Measurements from ENCODE around the gene CRIP2.
A peak's percentile ranks its signal among the peaks of the same experiment; 100 is the strongest.

The CRIP2 gene

DNA sequence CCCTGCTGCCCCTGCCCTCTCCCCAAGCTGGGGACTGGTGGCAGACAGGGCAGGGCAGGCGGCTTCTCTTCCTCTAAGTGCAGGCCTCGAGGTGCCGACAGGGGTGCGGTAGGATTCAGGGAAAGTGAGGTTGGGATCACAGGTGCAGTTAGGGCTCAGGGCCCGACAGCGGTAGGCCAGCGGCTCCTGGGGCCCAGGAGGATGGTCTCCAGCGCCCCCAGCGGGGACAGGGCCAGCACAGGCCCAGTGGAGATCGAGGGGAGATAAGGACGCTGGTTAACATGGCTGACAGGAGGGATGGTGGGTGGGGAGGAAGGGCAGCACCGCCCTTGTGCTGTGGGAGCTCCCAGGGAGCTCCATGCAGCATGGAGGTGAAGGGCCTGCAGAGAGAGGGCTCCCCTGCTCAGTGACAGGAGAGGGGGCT lies 11.1 kb downstream of the CRIP2 start:
- no peak overlapping the region for H3K4me2 ChIP-seq (ENCODE audit: insufficient read depth, low read length)
- no peak overlapping the region for H3K9ac ChIP-seq (ENCODE audit: low read depth, low read length)
- DNase-seq = peak; percentile 39
- H3K27me3 ChIP-seq (ENCODE audit: insufficient read depth, low read length, poor library complexity) = peaks cover 5% of the 10 kb centered on the region
- H3K4me1 ChIP-seq (ENCODE audit: insufficient read depth, low read length) = peaks cover 46% of the 10 kb centered on the region
- no peak overlapping the region for H2AFZ ChIP-seq (ENCODE audit: low read depth, low read length)
- H3K27ac ChIP-seq (ENCODE audit: low read length) = no peak overlapping the region
- TF ChIP-seq EZH2 (IDR thresholded peaks at IDR 0.05; ENCODE audit: borderline replicate concordance, low read depth, low read length, severe bottlenecking) = no peak
- H3K9me3 ChIP-seq (ENCODE audit: insufficient read depth, low read length, severe bottlenecking) = no peaks in the 10 kb centered on the region
- H3K36me3 ChIP-seq (ENCODE audit: insufficient read depth, low read length) = no peaks in the 10 kb centered on the region
- peaks cover 6% of the 10 kb centered on the region for H4K20me1 ChIP-seq (ENCODE audit: insufficient read depth, low read length)
- no peak overlapping the region for H3K4me3 ChIP-seq (ENCODE audit: low read depth in 1 of 2, low read length in 2 of 2)
- ATAC-seq (ENCODE audit: insufficient read depth, low read depth) = no peak
- no peaks in the 10 kb centered on the region for H3K79me2 ChIP-seq (ENCODE audit: insufficient read depth, low read length)

DNA sequence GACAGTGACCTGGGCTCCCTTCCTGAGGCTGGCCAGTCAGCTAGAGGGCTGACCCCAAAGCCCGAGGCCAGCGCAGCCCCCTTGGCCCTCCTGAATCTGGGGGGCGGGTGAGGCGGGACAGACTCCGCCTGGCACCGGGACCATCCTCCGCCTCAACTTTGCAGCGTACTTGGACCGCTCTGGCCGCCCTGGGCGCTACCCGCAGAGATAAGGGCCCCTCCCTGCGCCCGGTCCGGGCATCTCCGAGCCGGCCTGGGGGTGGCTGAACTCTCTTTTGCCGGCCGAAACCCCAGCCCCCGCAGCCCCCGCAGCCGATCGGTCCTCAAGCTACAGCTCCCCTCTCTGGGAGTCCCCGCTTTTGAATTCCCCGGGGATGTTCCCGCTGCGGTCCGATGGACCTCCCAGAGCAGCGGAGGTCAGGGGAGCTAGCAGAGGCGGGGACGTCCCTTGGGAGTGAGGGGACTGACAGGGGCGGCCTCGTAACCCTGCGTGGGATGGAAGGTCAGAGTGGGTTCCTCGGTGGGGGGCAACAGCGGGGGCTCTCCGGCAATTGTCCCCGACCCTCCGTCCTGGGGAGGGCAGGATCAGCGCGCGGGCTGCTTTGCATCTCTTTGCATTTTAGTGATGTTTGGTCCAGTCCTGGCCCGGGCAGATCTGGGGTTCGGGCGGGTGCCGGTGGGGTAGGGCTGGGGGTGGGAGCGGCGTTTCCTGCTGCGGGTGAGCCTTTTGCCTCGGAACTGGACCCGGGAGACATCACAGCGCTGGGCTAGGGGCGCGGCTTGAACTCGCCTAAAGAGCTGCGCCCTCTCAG lies 11.7 kb downstream of the CRIP2 start, which contains the start of gene CRIP1:
Gene CRIP1, plus strand, starts transcription at position 724 of the 811 bp plus-strand sequence. CDS start 374 bp downstream, outside the sequence.
- H2AFZ ChIP-seq (ENCODE audit: low read depth, low read length) = no peak within 1 kb of the TSS
- H3K36me3 ChIP-seq (ENCODE audit: insufficient read depth, low read length) = no peaks in the 10 kb centered on the region; the same call in 1 of the 2 replicates
- peak within 1 kb of the TSS; percentile 47 for H3K4me2 ChIP-seq (ENCODE audit: insufficient read depth, low read length)
- no peaks in the 10 kb centered on the region; the same call in 1 of the 2 replicates for H3K79me2 ChIP-seq (ENCODE audit: insufficient read depth, low read length)
- H4K20me1 ChIP-seq (ENCODE audit: insufficient read depth, low read length) = peaks cover 6% of the 10 kb centered on the region
- no peak within 1 kb of the TSS for H3K27ac ChIP-seq (ENCODE audit: low read length)
- H3K9ac ChIP-seq (ENCODE audit: low read depth, low read length) = peak within 1 kb of the TSS; percentile 30; the same call in 1 of the 2 replicates
- TF ChIP-seq, protein P1, sequence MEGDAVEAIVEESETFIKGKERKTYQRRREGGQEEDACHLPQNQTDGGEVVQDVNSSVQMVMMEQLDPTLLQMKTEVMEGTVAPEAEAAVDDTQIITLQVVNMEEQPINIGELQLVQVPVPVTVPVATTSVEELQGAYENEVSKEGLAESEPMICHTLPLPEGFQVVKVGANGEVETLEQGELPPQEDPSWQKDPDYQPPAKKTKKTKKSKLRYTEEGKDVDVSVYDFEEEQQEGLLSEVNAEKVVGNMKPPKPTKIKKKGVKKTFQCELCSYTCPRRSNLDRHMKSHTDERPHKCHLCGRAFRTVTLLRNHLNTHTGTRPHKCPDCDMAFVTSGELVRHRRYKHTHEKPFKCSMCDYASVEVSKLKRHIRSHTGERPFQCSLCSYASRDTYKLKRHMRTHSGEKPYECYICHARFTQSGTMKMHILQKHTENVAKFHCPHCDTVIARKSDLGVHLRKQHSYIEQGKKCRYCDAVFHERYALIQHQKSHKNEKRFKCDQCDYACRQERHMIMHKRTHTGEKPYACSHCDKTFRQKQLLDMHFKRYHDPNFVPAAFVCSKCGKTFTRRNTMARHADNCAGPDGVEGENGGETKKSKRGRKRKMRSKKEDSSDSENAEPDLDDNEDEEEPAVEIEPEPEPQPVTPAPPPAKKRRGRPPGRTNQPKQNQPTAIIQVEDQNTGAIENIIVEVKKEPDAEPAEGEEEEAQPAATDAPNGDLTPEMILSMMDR (IDR thresholded peaks at IDR 0.05; ENCODE audit: borderline replicate concordance, extremely low read depth, low read length, poor library complexity, severe bottlenecking) = no peak
- H3K4me1 ChIP-seq (ENCODE audit: insufficient read depth, low read length) = peaks cover 40% of the 10 kb centered on the region
- peaks cover under 1% of the 10 kb centered on the region for H3K27me3 ChIP-seq (ENCODE audit: insufficient read depth, low read length, poor library complexity)
- H3K9me3 ChIP-seq (ENCODE audit: insufficient read depth, low read length, severe bottlenecking) = no peaks in the 10 kb centered on the region
- H3K4me3 ChIP-seq (ENCODE audit: low read depth in 1 of 2, low read length in 2 of 2) = no peak within 1 kb of the TSS
- DNase-seq (no peak), ATAC-seq (ENCODE audit: insufficient read depth, low read depth) (no peak)

DNA sequence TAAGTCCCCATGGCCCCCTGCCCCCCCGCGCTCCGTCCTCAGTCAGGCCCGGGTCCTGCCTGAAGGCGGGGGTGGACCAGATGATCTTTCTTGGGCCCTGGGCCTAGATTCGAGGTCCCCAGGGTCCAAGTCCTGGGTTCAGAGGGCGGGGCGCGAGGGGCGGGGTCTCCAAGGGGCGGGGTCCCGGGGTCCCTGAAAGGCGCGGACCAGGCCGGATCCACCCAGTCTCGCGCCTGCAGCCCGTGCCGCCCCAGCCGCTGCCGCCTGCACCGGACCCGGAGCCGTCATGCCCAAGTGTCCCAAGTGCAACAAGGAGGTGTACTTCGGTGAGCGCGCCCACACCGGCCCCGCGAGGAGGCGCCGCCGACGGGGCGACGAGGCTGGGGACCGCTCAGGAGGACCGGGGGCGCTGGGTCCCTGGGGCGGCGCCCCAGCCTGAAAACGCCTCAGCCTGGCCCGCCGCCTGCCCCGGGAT lies 12.4 kb downstream of the CRIP2 start:
- Histone ChIP-seq H3K4me2 (ENCODE audit: insufficient read depth, low read length) (peak overlapping the region; percentile 47), H3K4me3 (ENCODE audit: low read depth in 1 of 2, low read length in 2 of 2) (no peak overlapping the region), H3K79me2 (ENCODE audit: insufficient read depth, low read length) (peaks cover 4% of the 10 kb centered on the region), H2AFZ (ENCODE audit: low read depth, low read length) (no peak overlapping the region), H3K4me1 (ENCODE audit: insufficient read depth, low read length) (peaks cover 40% of the 10 kb centered on the region), H4K20me1 (ENCODE audit: insufficient read depth, low read length) (peaks cover 9% of the 10 kb centered on the region), H3K9me3 (ENCODE audit: insufficient read depth, low read length, severe bottlenecking) (no peaks in the 10 kb centered on the region), H3K9ac (ENCODE audit: low read depth, low read length) (no peak overlapping the region; the same call in 1 of the 2 replicates), H3K27ac (ENCODE audit: low read length) (no peak overlapping the region), H3K36me3 (ENCODE audit: insufficient read depth, low read length) (peaks cover 4% of the 10 kb centered on the region), H3K27me3 (ENCODE audit: insufficient read depth, low read length, poor library complexity) (no peaks in the 10 kb centered on the region)
- ATAC-seq (ENCODE audit: insufficient read depth, low read depth) = no peak
- TF ChIP-seq EZH2 (IDR thresholded peaks at IDR 0.05; ENCODE audit: borderline replicate concordance, low read depth, low read length, severe bottlenecking) = no peak
- TF ChIP-seq, protein P1 (IDR thresholded peaks at IDR 0.05; ENCODE audit: borderline replicate concordance, extremely low read depth, low read length, poor library complexity, severe bottlenecking) = no peak
- no peak for DNase-seq

DNA sequence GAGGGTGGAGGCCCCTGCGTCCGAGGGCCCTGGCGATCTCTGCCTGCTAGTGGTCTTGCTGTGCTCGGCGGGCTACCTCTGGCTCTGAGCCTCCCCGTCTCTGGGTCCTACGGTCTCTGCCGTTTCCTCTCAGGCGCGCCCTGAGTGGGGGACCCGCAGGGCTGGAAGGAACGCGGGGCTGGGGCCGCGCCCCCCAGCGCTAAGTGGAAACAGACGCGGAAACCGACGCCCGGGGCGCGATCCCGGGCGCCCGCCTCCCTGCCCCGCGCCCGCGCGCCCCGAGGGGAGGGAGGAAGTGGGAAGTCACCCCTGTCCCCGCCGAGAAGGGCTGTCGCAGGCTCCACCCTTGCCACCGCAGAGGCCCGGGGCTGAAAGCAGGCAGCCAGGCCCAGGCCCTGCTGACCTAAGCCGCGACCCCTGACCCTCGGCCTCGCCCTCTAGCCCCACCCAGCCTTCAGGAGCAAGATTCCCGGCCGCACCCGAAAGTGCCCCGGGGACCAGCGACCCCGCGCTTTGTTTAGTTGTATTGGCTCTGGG lies 12.9 kb downstream of the CRIP2 start:
- Histone ChIP-seq H4K20me1 (ENCODE audit: insufficient read depth, low read length) (peaks cover 9% of the 10 kb centered on the region), H3K36me3 (ENCODE audit: insufficient read depth, low read length) (peaks cover 9% of the 10 kb centered on the region), H3K4me1 (ENCODE audit: insufficient read depth, low read length) (peaks cover 40% of the 10 kb centered on the region), H3K27me3 (ENCODE audit: insufficient read depth, low read length, poor library complexity) (no peaks in the 10 kb centered on the region), H3K4me3 (ENCODE audit: low read depth in 1 of 2, low read length in 2 of 2) (no peak overlapping the region), H3K9ac (ENCODE audit: low read depth, low read length) (peak overlapping the region; percentile 30; the same call in 1 of the 2 replicates), H3K4me2 (ENCODE audit: insufficient read depth, low read length) (peak overlapping the region; percentile 47), H3K9me3 (ENCODE audit: insufficient read depth, low read length, severe bottlenecking) (no peaks in the 10 kb centered on the region), H2AFZ (ENCODE audit: low read depth, low read length) (no peak overlapping the region), H3K79me2 (ENCODE audit: insufficient read depth, low read length) (peaks cover 9% of the 10 kb centered on the region), H3K27ac (ENCODE audit: low read length) (no peak overlapping the region)
- no peak for TF ChIP-seq EZH2 (IDR thresholded peaks at IDR 0.05; ENCODE audit: borderline replicate concordance, low read depth, low read length, severe bottlenecking)
- TF ChIP-seq, protein P1 (IDR thresholded peaks at IDR 0.05; ENCODE audit: borderline replicate concordance, extremely low read depth, low read length, poor library complexity, severe bottlenecking) = no peak
- ATAC-seq (ENCODE audit: insufficient read depth, low read depth) (no peak), DNase-seq (peak; percentile 62)
